Right lobe of liver (tissue), 6 donors: ENCODE measurements around the gene CLIP2. TPM values are rescaled to one million over a fixed set of nuclear protein-coding genes. Genes with fewer than 3 reads are reported as not detected.
"Not testable (repeated sequence)": the region's sequence is repeated elsewhere in the genome, so short reads cannot be mapped to it uniquely, and the experiment has no call there.

Source experiments
- ATAC-seq, 4 donors: fragments of 200-7000 bp; cut with Tn5 transposase; one replicate each; pipeline ENCODE4 v1.9.1; 2020; ENCODE audit warnings: mild to moderate bottlenecking in 4 of 4, moderate library complexity in 4 of 4
- DNase-seq, 3 donors: peaks; one replicate each; pipeline ENCODE4 v3.0.0-alpha.2; 2020
- H3K27ac ChIP-seq, 3 donors: fragments of 200-600 bp; one replicate each; pipeline ENCODE4 v1.8.0; 2022
- H3K27me3 ChIP-seq, 2 donors: fragments of 200-600 bp; one replicate each; pipeline ENCODE4 v1.8.0; 2022
- H3K36me3 ChIP-seq, 4 donors: fragments of 200-600 bp; sonication (generic) in 1 of 4; one replicate each; pipeline versions ENCODE4 v1.5.1 to v1.8.0; 2017 to 2022; ENCODE audit warnings: control low read depth in 1 of 4
- H3K4me1 ChIP-seq, 4 donors: fragments of 200-600 bp; sonication (generic) in 1 of 4; one replicate each; pipeline versions ENCODE4 v1.5.1 to v1.8.0; 2017 to 2022; ENCODE audit warnings: control low read depth in 1 of 4
- H3K4me3 ChIP-seq, 3 donors: fragments of 200-600 bp; one replicate each; pipeline ENCODE4 v1.8.0; 2022
- H3K9me3 ChIP-seq, 4 donors: fragments of 200-600 bp; sonication (generic) in 1 of 4; one replicate each; pipeline versions ENCODE4 v1.5.1 to v1.8.0; 2017 to 2022; ENCODE audit warnings: control low read depth in 1 of 4
- CTCF ChIP-seq, 4 donors: fragments of 200-600 bp in 3 of 4; fragments of 450-650 bp in 1 of 4; IDR thresholded peaks; one replicate each; pipeline versions ENCODE4 v1.5.1 to v1.8.0; 2016 to 2022; ENCODE audit warnings: antibody characterized with exemption in 4 of 4, mild to moderate bottlenecking in 2 of 4
- POLR2A ChIP-seq: fragments of 450-650 bp; IDR thresholded peaks from one replicate; pipeline ENCODE4 v1.6.1; 2017; ENCODE audit warnings: antibody characterized with exemption, mild to moderate bottlenecking
- WGBS: methylation state at CpG from one replicate; pipeline ENCODE4 v1.1.6; 2018; ENCODE audit warnings: low coverage, low lambda C conversion rate; ENCODE audit not compliant: insufficient coverage; ENCODE audit errors: missing lambda C conversion rate; 5-methylcytosine and 5-hydroxymethylcytosine counted together
- intact Hi-C, 2 donors: fragments of 100-400 bp; cut with DNase I; formaldehyde crosslinking; loops; one replicate each; pipeline versions ENCODE4 v1.11.2 to v1.14.1; 2022
- total RNA-seq, 6 experiments: library from RNA; depleted of rRNA in 2 of 6; stranded (reverse); fragments of >200 nt in 2 of 6; fragmentation: NEBNext Ultra II Directional in 3 of 6; extraction: Animal tissue kit (Norgen Biotek cat#: 25700) in 3 of 6; gene quantifications; one replicate each; pipeline versions ENCODE4 v1.1.0 to v1.2.4, GENCODE V29; 2016 to 2023
- donor health status: DM: no; HTN: yes; CAD: no.
- donor health status: DM: no; HTN: no; CAD: no.
- donor health status: DM: no; HTN: no; CAD: no.
- donor health status: DM: no; HTN: yes; CAD: no.
- donor health status: DM: no; HTN: yes; CAD: no.

The CLIP2 gene
- total RNA-seq, 6 experiments from 2014 or later: 2.8 to 6.8 (median 4.2) TPM

DNA sequence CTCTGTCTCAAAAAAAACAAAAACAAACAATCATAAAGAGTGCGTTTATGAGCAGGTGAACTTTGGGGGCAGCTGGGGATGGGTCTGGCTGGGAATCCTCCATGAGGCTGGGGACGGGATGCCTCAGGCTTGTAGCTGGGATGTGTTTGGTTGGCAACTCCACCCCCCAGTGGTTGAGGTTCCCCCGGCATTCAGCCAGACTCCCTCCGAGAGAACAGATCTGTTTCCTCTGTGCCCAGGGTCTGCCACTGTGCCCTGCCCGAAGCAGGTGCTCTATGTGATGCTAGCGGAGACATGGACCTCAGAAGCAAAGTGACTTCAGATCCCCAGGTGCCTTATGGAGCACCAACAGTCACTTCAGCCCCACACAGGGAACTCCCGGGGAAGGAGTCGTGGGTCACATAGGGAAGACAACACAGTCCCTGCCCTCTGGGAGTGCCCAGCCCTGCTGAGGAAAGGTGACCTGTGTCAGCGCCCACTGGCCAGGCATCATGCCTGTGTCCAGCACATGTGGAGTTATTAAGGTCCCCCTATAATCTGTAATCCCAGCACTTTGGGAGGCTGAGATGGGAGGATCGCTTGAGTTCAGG lies 135.2 kb downstream of the CLIP2 start:
- ATAC-seq (no peak), DNase-seq (peak in 1 of 3 donors; percentile 35)
- no peak overlapping the region for H3K27ac ChIP-seq
- no peak for TF ChIP-seq POLR2A
- no peak for TF ChIP-seq CTCF (IDR thresholded peaks at IDR 0.05)
- no peaks in the 10 kb centered on the region for H3K9me3 ChIP-seq
- H3K4me1 ChIP-seq: no peaks in the 10 kb centered on the region
- 86% methylated on average over 5 of the region's 10 CpGs for WGBS
- no peaks in the 10 kb centered on the region for H3K36me3 ChIP-seq
- intact Hi-C loops: no loop called here
- no peak overlapping the region for H3K4me3 ChIP-seq
- H3K27me3 ChIP-seq: no peaks in the 10 kb centered on the region

DNA sequence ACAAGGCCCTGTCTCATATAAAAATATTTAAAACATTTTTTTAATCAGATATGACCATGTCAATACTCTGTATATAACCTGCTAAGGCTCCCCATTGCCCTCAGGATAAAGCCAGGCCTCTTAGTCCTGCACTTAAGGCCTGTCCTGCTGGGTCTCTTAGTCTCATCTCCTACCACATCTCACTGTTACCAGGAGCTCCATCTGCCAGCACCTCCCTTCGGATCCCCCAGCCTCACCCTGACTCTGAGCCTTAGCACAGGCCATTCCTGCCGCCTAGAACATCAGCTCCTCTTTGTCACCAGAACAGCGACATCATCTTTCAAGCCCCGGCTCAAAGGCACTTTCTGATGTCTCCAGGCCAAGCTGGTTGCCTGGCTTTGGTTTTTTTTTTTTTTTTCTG lies 138.8 kb downstream of the CLIP2 start:
- Histone ChIP-seq H3K4me3 (no peak overlapping the region), H3K4me1 (no peaks in the 10 kb centered on the region), H3K27ac (no peak overlapping the region), H3K36me3 (no peaks in the 10 kb centered on the region), H3K27me3 (no peaks in the 10 kb centered on the region), H3K9me3 (no peaks in the 10 kb centered on the region)
- TF ChIP-seq CTCF (IDR thresholded peaks at IDR 0.05) (no peak), POLR2A (no peak)
- 87% methylated on average over 4 of the region's 4 CpGs for WGBS
- peak in 1 of 3 donors; percentile 22 for DNase-seq
- ATAC-seq: no peak
- intact Hi-C loops: no loop called here

GRCh38 chr7:74429153-74429747 lies 140.0 kb downstream of the CLIP2 start:
- TF ChIP-seq CTCF (IDR thresholded peaks at IDR 0.05): no peak
- TF ChIP-seq POLR2A: no peak
- H3K27me3 ChIP-seq: no peaks in the 10 kb centered on the region
- H3K4me3 ChIP-seq: no peak overlapping the region
- H3K27ac ChIP-seq: no peak overlapping the region
- DNase-seq (peak in 1 of 3 donors; percentile 27), ATAC-seq (peak in 1 of 4 donors; percentile 21)
- WGBS: 48% methylated on average over 6 of the region's 17 CpGs
- H3K36me3 ChIP-seq: no peaks in the 10 kb centered on the region
- H3K9me3 ChIP-seq: no peaks in the 10 kb centered on the region
- intact Hi-C loops: no loop called here
- H3K4me1 ChIP-seq: no peaks in the 10 kb centered on the region

- H3K4me1 ChIP-seq, H3K9me3 ChIP-seq, ATAC-seq, H3K27ac ChIP-seq, H3K4me3 ChIP-seq, H3K27me3 ChIP-seq, H3K36me3 ChIP-seq, intact Hi-C loops: not testable (repeated sequence)
- peak in 1 of 3 donors; percentile 5 for DNase-seq
- WGBS: 71% methylated on average over 5 of the region's 9 CpGs
Measured at GRCh38 chr7:74430409-74430808, 141.2 kb downstream of the CLIP2 start.

DNA sequence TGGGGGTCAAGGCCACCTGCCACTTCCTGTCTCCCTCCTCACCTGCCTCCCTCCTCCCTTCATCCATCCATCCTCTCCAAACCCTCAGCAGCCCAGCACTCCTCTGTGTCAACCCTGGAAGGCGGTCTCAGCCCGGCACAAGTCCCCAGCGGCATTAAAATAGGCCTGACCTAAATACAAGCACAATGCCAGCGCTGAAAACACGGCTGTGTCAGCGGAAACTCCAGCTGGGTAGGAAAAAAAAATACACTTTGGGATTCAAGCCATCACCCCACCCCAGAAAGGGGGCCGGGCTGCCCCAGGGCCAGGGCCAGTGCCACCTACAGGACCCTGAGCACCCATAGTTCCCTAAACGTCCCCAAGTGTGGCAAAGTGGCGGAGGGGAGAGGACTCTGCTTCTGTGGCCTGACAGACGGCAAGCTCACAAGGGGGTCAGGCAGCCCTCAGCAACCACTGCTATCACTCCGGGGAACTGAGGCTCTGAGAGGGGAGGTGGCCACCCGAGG lies 141.8 kb downstream of the CLIP2 start:
- no peak for ATAC-seq

GRCh38 chr7:74437291-74437571 lies 148.0 kb downstream of the CLIP2 start:
- H3K36me3 ChIP-seq, H3K27ac ChIP-seq, H3K9me3 ChIP-seq, H3K27me3 ChIP-seq, DNase-seq, intact Hi-C loops, ATAC-seq, H3K4me3 ChIP-seq, H3K4me1 ChIP-seq: not testable (repeated sequence)
- whole genome bisulfite sequencing: no CpG with 5 or more reads among the region's 1 CpG

More for the DNA sequence above, 141.8 kb downstream of the CLIP2 start:
- TF ChIP-seq CTCF (IDR thresholded peaks at IDR 0.05) (no peak), POLR2A (no peak)
- Histone ChIP-seq H3K36me3 (no peaks in the 10 kb centered on the region), H3K9me3 (no peaks in the 10 kb centered on the region), H3K27ac (no peak overlapping the region), H3K4me1 (no peaks in the 10 kb centered on the region), H3K4me3 (no peak overlapping the region), H3K27me3 (no peaks in the 10 kb centered on the region)
- intact Hi-C loops: no loop called here
- 45% methylated on average over 4 of the region's 12 CpGs for WGBS
- DNase-seq: peak in 1 of 3 donors; percentile 32
